Activated gamma-delta T cell treated with Interleukin-2 at 50 U/mL for 16 hours (primary cell): ENCODE measurements around the gene MPZL3.
"Not testable (repeated sequence)": the region's sequence is repeated elsewhere in the genome, so short reads cannot be mapped to it uniquely, and the experiment has no call there.

Experiments used
- DNase-seq: peaks from one replicate; pipeline ENCODE4 v3.0.0-alpha.2; 2020

The MPZL3 gene

DNA sequence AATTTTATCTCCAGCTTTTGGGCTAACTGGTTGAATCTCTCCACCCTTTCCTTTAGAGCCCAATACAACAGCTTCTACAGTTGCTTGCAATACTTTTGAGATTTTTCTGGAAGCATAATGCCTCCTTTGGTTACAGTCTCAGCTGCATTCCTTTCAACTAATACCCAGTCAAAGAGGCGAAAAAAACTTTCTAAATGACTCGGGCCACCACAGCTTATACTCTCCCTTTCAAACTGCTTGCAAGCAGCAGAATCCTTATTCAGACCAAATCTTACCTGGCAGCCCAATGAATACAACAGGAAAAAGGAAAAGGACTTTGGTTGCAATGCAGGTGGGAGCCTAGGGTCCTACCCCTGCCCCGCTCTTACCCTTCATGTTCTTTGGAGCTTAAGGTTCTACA lies 43.1 kb downstream of the MPZL3 start:
- DNase-seq, result no peak

DNA sequence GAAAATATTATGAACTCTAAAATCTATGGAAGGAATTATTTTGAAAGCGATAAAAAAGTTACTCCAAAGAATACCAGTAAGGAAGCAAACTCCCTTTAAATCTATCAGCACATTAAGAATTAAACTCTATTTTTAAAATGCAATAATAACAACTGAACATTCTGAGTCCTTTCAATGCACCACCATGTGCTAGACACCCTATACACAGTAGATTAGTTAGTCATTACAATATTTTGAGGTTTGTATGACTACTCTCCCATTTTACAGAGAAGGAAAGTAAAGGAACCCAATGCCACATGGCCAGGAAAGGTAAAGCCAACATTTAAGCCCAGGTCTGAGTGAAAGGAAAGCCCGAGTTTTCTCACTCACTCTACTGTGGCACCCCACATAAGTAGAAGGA lies 45.1 kb downstream of the MPZL3 start:
- DNase-seq, result no peak

DNA sequence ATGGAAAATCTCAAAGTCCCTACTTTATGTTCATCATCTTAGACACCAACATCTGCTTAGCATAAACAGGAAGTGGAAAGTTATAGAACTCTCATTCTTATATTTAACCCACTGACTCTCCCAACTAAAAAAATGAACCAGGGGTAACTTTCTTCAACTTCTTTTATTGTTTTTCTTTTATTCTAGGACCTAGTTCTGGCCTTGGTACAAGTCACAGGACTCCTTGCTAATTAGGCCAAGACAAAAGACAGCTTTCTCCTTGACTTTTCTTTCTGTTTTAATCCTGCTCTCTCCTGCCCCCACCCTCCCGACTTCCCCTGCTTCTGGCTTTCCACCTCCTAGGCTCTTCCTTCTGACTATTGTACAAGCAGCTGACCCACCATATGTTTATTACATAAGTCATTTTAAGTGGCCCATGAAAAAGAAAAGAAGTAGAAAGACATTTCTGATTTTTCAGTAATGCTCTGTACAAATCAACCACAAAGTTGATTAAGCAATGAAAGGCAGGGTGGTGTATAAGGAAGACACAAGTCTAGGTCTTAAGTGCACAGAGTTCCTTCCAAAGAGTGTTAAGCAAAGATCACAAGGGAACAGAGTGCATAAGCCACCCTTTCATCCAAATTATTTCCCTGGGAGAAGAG lies 45.7 kb downstream of the MPZL3 start:
- no peak for DNase-seq

DNA sequence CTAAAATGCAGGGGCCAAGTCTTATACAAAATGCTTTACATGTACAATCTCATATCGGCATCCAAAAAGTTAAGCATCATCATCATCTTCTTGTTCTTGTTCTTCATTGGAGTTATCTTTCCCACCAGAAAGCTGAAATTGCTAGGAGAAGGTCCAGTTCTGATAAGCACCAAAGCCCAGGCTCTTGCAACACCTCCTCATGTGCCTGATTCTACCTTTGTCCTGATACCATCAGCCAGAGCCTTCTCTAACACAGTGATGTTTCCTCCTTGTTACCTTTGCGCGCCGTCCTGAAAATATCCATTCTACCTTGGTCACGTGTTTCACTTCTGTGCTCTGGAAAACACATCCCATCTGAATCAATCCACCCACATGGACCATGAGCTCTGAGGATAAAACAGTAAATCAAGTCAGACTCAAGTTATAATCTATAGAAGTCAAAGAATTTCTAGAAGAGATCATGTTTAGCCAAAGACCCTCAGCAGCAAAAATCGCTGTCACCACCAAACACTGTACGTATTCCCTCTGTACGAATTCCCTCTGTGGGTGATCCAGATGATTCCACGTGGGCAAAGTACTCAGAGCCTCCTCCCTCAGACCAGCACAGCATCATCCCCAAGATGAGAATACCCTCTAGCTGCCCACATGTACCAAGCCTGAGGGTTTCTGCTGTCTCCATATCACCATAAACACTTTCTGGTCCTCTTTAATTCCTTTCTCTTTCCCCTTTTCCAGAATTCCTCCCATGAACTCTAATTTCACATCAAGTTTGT lies 46.4 kb downstream of the MPZL3 start:
- DNase-seq, result no peak

DNA sequence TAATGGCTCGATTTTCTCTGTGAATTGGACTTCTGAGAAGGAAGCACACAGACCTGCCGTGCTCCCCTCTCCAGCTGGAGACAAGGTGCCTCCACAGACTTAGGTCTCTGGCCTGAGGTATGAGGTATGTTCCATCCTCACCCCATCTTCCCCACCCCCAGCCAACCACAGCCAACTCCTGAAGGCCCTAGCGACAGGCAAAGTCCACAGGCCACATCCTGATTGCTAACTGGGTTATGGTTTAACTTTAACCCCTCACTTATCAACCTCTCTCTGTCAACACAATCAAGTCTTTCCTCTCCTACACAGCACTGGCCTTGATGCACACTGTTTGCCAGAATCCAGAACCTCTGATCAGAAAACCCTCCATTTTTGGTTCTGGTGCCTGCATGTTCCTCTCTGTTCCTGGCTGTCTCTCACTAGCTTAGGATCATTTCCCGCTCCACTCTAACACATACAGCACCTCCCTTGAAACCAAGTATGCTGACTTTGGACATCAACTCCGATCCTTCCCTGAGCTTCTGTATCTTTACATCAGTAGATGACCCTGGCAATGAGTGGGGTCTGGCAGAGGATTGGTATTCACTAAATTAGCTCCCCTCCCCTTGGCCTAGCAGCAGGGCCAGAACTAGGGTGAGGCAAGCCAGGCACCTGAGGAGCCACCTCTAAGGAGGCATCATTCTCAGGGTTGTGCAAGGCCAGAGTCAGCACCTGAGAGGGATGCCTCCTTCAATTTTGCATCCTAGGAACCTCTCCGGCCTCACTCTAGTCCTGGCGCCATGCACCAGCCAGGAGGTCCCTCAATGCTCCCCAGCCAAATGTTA lies 49.4 kb downstream of the MPZL3 start:
- peak; percentile 66 for DNase-seq

DNA sequence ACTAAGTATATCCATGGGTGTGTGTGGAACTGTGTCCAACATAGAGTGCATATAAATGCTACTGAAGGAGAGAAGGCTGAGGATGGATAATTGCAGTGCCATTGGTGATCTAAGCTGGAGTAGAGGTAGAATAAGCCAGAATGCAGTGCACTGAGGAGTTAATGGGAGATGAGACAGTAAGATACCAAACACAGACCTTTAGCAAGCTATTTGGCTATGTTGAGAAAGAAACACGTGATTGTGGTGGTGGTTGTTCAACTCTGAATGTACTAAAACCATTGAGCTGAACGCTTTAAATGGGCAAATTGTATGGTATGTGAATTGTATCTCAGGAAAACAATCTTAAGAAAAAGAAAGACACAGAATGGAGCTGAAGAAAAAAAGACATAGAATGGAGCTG lies 50.2 kb downstream of the MPZL3 start:
- no peak for DNase-seq

DNA sequence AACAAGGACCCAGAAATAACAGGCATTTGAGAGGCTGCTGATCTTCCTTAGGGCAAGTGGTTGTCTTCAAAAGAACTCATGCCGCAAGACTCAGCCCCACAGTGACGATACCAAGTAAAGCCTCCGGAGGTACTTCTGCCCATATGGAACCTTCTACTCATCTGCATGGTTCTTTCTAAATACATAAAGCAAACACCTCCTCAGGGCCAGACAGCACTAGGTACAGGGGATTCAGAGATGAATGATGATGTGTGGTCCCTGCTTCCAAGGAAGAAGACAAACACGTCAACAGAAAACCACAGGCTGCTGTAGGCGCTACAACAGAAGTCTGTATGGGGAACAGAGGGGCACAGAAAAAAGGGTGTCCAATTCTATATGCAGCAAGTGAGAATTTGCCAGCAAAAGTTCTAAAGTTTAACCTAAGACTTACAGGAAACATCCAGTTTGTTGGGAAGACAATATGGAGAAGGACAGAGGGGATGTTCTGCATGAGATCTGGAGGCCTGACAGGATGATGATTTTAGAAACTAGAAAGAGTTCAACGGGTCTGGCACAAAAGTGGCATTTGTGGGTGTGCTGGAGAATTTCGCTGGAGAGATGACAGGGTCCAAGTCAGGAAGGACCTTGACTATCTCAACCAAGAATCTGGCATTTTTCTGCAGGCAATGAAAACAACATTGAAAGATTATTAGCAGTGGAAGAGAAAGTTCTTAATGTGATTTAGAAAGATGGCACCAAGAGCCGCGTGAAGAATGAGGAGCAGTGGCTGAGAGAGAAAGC lies 51.1 kb downstream of the MPZL3 start:
- DNase-seq, result peak; percentile 34

DNA sequence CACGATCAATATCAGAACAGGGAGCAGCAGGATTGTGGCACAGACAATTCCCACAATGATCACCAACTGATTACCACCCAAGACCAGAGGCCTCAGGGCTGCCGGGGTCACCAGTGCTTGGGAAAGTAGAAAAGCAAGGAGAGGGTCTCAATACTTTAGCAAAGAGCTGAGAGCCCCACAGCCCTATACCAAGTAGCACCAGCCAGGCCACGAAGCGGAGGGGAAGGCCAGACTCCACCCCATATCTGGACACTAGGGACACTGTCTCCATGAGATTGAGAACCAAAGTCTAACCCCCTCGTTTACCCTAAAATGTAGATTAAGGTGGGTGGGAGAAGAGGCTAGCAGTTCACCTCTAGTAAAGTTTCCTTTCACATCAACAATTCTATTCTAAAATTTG lies 51.7 kb downstream of the MPZL3 start:
- DNase-seq, result no peak

DNA sequence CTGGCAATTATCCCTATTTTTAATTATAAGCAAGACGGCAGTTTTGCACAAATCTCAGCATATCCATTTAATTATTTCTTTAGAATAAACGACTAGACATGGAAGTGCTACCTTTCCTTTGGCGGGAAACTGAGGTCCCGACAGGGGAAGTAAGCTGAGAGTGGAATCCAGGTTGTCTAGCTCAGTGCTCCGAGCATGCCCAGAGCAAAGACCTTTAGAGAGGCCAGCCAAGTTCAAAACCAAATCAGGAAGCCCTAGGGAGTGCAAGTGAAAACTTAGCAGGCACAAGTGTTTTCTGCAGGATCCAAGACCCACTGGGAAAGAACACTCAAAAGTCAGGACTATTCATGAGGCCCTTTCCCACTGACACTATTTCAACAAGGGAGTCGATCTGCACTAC lies 53.0 kb downstream of the MPZL3 start:
- DNase-seq, result no peak

DNA sequence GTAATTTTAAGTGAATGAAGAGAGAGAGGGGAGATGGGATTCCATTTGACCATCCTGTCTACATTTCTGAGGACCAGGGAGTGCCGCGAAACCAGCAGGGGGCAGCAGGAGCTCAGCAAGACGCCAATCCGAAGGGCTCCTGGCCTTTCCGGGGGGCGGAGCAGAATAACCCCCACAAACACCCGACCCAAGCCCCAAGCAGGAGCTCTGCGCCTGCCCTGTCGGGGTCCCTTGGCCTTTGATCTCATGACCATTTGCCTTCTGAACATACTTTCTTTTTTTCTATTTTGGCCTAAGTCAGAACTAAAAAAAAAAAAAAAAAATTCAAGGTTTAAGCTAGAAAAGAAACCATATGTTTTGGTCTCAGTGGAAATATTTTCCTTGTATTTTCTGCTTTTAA lies 53.8 kb downstream of the MPZL3 start:
- DNase-seq, result peak; percentile 83

DNA sequence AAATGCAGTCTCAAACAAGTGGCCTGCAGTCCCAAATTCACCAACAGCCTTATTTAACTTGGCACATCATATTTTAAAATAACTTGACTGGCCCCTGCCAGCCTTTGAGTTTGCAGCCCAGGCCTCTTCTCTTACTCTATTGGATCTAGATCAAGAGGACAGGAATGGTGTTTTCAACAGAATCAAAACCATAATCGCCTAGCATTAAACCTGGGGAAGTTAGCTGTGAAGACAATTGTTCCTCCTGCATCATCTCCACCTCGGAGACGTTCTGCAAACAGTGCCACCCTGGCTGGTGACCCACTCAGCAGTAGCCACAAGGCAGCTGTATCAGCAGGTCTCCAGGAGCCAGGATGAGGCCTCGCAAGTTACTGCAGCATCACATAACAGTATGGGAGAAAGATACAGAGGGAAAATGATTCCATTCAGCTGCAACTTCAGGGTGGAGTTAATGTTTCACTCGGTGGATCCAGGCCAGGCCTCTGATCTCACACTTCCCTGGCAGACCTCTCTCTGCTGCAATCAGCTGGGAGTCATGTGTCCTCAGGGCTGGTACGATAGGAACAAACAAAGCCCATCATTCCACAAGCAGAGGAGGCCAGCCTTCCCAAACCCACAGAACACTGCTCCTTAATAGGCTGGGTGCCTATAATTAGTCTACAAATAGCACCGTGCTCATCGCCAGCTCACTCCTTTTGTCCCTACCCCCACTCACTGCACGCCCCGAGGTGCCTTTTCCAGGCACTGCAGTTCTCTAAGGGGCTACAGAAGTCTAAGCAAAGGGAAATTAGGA lies 57.1 kb downstream of the MPZL3 start:
- no peak for DNase-seq

DNA sequence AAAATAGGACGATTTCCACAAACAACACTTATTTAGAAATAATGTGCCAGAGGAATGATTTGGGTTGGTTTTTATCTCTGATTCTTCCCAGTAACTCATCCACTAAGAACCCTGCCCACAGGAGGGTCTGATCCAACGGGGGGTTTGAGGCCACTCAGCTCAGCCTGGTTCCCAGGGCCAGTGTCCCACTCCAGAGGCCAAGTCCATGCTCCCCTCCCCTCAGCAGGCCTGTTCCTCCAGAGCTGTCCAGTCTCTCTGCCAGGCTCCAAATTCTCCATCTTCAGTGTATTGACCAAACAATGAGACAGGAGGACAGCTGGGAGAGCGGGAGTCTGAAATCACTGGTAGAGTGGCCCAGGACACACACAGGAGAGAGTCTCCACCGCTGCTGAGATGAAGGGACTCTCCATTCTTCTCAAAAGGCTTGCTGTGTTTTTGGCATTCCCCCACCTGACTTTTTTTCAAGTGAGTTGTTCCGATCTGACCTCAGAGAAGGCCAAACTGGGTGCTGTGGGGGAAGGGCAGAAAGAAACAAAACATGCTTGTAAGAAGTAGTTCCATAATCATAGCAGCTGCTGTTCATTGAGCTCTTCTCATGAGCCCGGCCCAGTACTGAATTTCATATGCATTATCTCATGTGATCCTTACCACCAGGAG lies 58.1 kb downstream of the MPZL3 start:
- no peak for DNase-seq

DNA sequence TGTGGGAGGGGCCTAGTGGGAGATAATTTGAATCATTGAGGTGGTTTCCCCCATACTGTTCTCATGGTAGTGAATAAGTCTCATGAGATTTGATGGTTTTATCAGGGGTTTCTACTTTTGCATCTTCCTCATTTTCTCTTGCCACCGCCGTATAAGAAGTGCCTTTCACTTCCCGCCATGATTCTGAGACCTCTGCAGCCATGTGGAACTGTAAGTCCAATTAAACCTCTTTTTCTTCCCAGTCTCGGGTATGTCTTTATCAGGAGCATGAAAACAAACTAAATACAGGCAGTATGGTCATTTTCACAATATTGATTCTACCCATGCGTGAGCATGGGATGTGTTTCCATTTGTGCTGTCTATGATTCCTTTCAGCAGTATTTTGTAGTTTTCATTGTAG lies 59.3 kb downstream of the MPZL3 start:
- DNase-seq, result not testable (repeated sequence)

DNA sequence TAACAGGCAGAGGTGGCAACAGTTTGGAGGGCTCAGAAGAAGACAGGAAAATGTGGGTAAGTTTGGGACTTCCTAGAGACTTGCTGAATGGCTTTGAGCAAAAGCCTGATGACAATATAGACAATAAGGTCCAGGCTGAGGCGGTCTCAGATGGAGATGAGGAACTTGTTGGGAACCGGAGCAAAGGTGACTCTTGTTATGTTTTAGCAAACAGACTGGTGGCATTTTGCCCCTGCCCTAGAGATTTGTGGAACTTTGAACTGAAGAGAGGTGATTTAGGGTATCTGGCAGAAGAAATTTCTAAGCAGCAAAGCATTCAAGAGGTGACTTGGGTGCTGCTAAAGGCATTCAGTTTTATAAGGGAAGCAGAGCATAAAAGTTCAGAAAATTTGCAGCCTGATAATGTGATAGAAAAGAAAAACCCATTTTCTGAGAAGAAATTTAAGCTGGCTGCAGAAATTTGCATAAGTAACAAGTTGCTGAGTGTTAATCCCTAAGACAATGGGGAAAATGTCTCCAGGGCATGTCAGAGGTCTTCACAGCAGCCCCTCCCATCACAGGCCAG lies 61.1 kb downstream of the MPZL3 start:
- DNase-seq, result not testable (repeated sequence)

DNA sequence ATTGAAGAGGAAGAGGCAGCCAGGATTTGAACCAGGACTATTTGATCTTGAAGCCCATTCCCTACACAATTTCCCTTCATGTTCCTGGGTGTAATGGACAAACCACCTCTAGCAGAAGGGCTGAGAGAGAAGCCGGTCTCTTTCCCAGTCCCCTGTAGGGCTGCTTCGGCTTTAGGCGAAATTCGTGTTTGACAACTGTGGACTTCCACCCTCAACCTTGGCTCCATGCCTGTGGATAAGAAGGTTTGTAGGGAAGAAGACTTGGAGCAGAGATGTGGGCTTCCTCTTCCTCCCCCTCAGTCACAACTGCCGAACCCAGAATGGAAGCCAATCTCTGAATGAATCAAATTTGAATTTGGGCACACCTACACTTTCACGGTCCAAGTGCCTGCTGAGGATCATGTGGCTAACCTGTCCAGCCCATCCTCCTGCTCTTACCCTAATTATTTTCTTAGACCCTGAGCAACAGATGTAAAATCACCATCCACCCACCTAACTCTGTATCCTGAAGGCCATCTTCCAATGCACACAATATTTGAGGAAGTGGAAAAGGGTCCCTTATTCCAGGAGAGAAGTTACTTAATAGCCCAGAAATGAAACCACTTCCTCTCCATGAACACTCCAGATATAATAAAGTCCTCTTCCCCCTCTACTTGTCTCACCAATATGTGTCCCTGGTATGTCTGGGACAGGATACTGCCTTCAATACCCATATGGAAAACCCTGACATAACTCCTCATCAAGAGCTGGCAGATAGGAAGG lies 65.6 kb downstream of the MPZL3 start:
- DNase-seq, result no peak

DNA sequence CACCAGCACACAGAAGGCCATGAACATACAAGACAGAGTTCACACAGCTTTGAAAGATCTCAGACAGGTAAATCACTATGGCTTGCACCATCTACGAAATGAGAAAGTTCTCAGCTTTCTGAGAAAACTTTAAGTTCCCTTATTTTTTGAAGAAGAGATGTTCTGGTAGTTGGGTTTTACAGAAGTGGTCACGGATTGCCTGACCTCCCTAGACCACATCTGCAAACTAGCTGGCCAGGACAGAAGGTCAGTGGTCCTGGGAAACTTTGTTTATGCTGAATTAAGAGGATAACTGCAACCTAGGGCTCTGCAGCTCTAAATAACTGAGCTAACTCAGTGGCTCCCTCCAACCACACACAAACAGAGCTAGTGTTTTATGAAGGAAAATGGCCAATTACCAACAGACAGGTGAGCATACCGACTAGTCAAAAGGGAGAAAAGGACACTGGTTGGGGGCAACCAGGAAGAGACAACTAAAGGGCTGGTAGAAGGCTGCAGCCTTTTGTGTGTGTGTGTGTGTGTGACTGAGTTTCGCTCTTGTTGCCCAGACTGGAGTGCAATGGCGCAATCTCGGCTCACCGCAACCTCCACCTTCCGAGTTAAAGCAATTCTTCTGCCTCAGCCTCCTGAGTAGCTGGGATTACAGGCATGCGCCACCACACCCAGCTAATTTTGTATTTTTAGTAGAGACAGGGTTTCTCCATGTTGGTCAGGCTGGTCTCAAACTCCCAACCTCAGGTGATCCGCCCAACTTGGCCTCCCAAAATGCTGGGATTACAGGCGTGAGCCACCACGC lies 67.2 kb downstream of the MPZL3 start:
- no peak for DNase-seq

DNA sequence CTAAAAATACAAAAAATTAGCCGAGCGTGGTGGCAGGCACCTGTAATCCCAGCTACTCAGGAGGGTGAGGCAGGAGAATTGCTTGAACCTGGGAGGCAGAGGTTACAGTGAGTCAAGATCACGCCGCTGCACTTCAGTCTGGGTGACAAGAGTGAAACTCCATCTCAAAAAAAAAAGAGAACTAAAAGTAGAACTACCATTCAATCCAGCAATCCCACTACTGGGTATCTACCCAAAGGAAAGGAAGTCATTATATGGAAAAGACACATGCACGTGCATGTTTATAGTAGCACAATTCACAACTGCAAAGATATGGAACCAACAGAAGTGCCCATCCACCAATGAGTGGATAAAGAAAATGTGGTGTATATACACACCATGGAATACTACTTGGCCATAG lies 68.5 kb downstream of the MPZL3 start:
- DNase-seq, result not testable (repeated sequence)

DNA sequence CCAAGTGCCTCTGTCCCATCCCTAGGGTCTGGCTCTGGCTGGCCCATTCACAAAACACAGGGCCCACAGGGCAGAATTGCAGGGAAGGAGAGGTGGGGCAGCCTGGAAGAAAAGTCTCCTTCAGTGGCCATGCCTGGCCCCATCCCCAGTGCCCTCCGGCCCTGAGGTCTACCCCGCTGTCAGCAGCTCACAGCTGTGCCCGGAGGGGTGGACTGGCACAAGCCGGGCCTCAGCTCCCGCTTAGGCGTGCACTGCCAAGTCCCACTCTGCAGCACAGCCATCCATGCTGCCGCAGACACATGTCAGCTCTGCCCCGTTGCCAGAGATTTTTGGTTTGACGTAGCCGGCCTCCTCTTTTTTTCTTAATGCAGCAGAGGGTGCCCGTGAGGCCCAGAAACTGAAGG lies 71.9 kb downstream of the MPZL3 start:
- no peak for DNase-seq

DNA sequence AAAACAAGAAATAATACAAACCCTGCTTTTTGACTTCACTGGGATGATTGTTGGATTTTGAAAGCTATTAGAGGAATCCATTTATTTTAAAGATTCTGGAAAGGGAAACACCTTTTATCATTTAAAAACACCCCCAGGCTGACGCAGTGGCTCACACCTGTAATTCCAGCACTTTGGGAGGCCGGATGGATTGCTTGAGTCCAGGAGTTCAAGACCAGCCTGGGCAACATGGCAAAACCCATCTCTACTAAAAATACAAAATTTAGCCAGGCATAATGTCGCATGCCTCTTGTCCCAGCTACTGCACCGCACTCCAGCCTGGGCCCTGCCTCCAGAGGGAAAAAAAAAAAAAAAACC lies 75.4 kb downstream of the MPZL3 start:
- no peak for DNase-seq
